Subcutaneous adipose tissue (tissue), 4 donors: ENCODE measurements around the gene TNFRSF19. TPM values are rescaled to one million over a fixed set of nuclear protein-coding genes. Genes with fewer than 3 reads are reported as not detected.

Experiments
- total RNA-seq, 4 donors: library from RNA; depleted of rRNA; stranded (reverse); fragments of >200 nt; gene quantifications; one replicate each; pipeline ENCODE4 v1.1.0, GENCODE V29; 2016
- TF ChIP-seq, protein P1 (sequence below): fragments of 450-650 bp; IDR thresholded peaks from one replicate; pipeline ENCODE4 v1.5.1; 2016; ENCODE audit warnings: low read depth, mild to moderate bottlenecking, control low read depth, antibody characterized with exemption, moderate library complexity

TNFRSF19 gene
- total RNA-seq, 4 donors from 2014 or later = 0.33 to 4.0 (median 1.3) TPM

DNA sequence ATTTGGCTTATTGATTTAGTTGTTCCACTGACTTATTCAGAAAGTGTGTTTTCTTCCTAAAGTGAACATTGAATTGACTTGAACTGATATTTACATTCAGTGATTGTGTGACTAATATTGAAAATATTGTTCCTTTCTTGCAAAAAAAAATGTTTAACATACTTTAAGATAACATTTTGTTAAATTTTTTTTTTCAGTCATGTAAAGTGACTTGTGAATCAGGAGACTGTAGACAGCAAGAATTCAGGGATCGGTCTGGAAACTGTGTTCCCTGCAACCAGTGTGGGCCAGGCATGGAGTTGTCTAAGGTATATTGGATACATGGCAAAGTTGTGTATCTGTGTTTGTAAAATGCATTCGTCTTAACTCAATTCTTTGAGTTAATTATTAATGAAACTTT is 22.9 kb downstream of the TNFRSF19 start:
- TF ChIP-seq, protein P1, sequence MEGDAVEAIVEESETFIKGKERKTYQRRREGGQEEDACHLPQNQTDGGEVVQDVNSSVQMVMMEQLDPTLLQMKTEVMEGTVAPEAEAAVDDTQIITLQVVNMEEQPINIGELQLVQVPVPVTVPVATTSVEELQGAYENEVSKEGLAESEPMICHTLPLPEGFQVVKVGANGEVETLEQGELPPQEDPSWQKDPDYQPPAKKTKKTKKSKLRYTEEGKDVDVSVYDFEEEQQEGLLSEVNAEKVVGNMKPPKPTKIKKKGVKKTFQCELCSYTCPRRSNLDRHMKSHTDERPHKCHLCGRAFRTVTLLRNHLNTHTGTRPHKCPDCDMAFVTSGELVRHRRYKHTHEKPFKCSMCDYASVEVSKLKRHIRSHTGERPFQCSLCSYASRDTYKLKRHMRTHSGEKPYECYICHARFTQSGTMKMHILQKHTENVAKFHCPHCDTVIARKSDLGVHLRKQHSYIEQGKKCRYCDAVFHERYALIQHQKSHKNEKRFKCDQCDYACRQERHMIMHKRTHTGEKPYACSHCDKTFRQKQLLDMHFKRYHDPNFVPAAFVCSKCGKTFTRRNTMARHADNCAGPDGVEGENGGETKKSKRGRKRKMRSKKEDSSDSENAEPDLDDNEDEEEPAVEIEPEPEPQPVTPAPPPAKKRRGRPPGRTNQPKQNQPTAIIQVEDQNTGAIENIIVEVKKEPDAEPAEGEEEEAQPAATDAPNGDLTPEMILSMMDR = no peak

DNA sequence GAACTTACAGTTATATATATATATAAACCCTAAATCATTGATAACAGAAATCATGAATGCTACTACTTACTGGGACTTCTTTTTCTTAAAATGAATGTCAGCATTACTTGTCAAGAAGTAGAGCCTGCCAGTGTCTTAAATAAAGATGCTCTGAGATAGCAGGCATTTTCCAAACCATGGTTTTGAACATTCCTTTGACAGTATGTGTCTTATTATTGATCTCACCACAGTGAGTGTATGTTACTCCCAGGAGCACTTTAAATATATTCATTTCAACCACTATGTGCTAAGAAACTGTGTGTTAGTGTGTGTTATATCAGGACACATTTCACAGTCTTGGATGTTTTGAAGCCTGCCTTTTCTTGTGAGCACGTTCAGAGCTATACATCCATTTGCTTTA is 28.2 kb downstream of the TNFRSF19 start:
- TF ChIP-seq, protein P1 = no peak

DNA sequence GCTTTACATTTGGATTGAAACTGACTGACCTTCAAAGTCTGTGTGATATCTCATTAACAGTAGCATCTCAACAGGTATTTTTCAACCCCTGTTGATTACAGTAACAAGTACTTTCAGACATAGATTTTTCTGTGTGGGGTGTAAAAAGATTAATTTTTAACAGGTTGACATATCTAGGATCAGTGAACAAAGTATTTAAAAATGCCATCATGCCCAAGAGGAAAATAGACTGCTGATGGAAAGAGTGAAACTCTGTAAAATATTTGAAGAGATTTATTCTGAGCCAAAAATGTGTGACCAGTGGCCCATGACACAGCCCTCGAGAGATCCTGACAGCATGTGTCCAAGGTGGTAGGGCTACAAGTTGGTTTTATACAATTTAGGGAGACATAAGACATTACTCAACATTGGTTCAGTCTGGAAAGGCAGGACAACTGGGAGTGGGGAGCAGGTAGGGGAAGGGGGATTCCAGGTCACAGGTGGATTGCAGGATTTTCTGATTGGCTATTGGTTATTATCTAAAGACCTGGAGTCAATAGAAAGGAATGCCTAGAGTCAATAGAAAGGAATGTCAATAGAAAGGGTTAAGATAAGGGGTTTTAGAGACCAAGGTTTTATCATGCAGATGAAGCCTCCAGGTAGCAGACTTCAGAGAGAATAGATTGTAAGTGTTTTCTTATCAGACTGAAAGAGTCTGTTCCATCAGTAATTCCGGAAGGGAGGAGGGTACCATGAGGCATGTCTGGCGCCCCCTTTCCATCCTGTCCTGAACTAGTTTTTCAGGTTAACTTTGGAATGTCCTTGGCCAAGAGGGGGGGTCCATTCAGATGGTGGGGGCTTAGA is 29.1 kb downstream of the TNFRSF19 start:
- TF ChIP-seq, protein P1 = no peak

DNA sequence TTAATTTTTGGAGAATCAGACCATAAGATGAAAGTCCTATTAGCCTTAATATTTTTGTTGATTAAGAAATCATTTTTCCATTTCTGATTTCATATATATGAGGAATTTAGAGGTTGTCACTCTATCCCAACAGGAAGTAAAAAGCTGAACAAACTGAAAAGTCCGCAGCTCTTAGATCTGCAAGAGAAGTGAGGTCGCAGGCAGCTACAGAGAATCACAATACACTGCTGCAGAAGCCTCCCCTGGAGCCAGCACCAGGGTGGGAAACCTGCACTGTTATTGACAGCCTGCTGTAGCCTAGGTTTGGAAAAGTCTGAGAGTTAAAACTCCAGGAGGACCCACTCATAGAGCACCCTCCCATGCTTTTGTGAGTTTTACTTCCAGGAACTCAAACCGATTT is 29.9 kb downstream of the TNFRSF19 start:
- TF ChIP-seq, protein P1 = no peak

DNA sequence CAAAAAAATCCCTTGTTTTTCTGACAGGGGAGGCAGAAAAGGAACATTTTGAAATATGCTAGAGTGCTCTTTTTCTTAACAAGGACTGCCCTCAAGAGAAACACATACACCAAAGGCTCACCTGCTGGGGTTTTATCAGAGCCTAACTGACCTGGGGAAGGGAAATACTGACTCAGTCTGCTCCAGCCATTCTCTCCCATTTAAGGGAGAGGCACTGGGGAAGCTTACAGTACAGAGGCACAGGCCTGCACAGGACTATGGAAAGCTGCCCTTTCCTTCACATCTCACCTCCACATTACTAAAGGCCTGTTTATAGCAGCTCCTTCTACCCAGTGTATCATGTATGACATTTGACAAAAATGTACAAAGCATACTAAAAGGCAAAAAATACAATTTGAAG is 30.3 kb downstream of the TNFRSF19 start:
- TF ChIP-seq, protein P1 = no peak

DNA sequence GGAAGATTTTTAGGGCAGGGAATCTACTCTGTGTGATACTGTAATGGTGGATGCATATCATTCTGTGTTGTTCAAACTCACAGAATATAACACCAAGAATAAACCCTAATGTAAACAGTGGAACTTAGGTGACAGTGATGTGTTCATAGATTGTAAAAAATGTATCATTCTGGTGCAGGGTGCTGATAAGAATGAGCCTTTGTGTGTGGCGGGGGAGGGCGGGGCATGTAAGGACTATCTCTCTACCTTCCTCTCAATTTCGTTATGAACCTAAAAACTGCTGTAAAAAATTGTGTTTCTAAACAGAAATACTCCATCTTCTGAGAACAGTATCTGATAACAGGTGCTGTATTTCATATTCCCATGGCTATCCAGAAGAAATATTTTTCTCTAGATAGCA is 35.6 kb downstream of the TNFRSF19 start:
- TF ChIP-seq, protein P1 = no peak

DNA sequence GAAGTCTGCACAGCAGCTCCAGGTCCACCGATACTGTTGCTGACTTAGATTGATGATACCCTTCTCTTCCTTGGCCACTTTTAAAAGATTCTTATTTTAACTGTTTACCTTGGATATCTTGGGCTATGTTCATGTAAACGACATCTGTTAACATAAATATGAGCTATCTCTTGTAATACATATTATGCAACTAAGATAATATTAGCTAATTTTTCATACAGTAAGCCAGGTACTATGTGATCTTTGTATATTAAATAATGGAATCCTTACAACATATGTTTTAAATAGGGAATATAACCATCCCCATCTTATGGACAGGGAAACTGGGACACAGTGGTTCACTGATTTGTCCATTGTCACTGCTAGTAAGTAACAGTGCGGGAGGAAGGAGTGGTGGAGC is 37.9 kb downstream of the TNFRSF19 start:
- TF ChIP-seq, protein P1 = no peak
